CD4-positive, alpha-beta T cell treated with Interferon gamma for 1 hour (primary cell): ENCODE data around the gene SVIL.
"Not testable (repeated sequence)": the region's sequence is repeated elsewhere in the genome, so short reads cannot be mapped to it uniquely, and the experiment has no call there.

Experiments
- DNase-seq: peaks from one replicate; pipeline ENCODE4 v3.0.0-alpha.2; 2020

The SVIL gene

DNA sequence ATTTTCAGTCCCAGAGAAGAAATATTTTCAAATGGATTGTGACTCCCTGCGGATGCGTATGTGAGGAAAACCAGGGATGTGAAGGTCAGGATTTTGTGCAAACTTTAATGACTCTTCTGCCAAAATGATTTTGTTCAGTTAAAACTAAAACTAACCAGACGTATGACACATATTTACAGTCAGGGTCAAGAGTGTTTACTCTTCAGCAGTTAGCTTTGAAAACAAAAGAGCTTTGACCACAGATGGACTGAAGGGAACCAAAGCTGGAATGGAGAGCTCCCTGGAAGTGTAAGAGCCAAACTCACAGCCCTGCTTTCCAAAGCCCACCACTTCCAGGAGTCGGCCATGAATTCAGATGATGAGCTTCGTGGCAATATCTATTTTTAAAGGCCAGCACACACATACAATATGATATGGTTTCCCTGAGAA, 15.5 kb downstream of the SVIL start:
- no peak for DNase-seq

GRCh38 chr10:29618341-29619171, 16.2 kb downstream of the SVIL start:
- DNase-seq, result no peak

GRCh38 chr10:29617880-29618340, 16.9 kb downstream of the SVIL start:
- DNase-seq, result no peak

- DNase-seq, result no peak
Measured at GRCh38 chr10:29616542-29616941, 18.2 kb downstream of the SVIL start.

- DNase-seq, result no peak
Measured at GRCh38 chr10:29615195-29615594, 19.6 kb downstream of the SVIL start.

- DNase-seq, result not testable (repeated sequence)
Measured at GRCh38 chr10:29614289-29614688, 20.5 kb downstream of the SVIL start.

DNA sequence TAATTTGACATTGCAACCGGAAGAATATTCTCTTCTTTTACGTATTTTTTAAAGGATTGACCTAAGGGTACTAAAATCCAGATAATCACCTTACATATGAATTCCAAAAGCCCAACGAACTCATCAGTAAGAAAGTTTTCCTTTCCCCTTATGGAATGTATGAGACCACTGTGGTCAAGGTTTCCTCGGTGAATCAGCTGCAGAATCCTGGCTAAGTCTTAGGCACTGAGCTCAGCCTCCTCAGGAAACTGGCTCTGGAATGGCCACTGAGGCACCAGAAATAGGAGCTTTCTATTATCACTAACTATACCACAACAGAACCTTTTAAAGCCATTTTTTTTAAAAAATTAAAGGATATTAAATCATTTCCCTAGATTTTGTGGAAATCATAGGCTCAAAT, 21.0 kb downstream of the SVIL start:
- DNase-seq, result no peak

GRCh38 chr10:29613196-29613595, 21.6 kb downstream of the SVIL start:
- DNase-seq, result no peak

GRCh38 chr10:29612657-29613056, 22.1 kb downstream of the SVIL start:
- no peak for DNase-seq

DNA sequence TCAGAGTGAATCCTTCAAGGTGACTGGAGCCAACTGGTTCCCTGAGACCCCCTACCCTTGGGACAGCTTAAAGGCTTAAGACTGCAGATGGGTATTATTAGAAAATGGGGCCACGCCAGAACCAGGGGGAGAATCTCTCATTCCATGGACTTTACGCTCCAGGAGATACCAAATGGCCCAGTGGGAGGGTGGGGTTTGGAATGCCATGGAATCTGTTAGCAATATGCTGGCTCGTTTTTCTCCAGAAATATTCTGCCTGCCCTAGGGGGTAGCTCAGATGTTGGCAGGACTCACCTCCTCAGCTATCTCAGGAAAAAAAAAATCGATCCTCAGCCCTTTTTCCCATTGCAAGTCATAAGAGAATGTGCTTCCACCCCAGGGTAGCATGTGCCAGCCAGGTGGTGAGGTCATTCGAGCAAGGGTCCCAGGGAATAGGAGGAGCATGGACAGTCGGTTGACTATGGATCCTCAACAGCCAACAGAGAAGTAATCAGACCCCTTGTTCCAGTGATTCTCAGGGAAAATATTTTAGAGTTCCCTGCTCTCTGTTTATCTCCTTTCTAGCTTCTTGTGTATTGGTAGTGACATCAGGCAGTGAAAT, 22.9 kb downstream of the SVIL start:
- no peak for DNase-seq

- no peak for DNase-seq
Measured at GRCh38 chr10:29610876-29611647, 23.7 kb downstream of the SVIL start.

DNA sequence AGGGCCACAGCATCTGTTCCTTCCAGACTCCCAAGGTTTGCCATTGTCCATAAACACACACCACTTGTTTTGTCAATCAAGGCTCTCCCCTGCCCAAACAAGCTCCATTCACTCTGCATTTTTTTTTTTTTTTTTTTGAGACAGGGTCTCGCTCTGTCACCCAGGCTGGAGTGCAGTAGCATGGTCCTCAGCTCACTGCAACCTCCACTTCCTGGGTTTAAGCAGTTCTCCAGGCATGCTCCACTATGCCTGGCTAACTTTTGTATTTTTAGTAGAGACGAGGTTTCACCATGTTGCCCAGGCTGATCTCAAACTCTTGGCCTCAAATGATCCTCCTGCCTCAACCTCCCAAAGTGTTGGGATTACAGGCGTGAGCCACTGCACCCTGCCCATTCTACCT, 24.4 kb downstream of the SVIL start:
- not testable (repeated sequence) for DNase-seq

- no peak for DNase-seq
Measured at GRCh38 chr10:29609696-29610095, 25.1 kb downstream of the SVIL start.

- no peak for DNase-seq
Measured at GRCh38 chr10:29608476-29609301, 26.1 kb downstream of the SVIL start.

GRCh38 chr10:29608062-29608461, 26.7 kb downstream of the SVIL start:
- DNase-seq, result no peak

- no peak for DNase-seq
Measured at GRCh38 chr10:29607576-29607975, 27.2 kb downstream of the SVIL start.

DNA sequence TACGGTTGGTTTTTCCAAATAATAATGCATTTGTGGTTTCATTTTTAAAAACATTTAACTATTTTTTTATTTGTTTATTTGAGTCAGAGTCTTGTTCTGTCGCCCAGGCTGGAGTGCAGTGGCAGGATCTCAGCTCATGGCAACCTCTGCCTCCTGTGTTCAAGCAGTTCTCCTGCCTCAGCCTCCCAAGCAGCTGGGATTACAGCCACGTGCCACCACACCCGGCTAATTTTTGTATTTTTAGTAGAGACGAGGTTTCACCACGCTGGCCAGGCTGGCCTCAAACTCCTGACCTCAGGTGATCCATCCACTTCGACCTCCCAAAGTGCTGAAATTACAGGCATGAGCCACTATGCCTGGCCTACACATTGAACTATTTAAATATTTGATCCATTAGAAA, 28.1 kb downstream of the SVIL start:
- DNase-seq, result not testable (repeated sequence)

DNA sequence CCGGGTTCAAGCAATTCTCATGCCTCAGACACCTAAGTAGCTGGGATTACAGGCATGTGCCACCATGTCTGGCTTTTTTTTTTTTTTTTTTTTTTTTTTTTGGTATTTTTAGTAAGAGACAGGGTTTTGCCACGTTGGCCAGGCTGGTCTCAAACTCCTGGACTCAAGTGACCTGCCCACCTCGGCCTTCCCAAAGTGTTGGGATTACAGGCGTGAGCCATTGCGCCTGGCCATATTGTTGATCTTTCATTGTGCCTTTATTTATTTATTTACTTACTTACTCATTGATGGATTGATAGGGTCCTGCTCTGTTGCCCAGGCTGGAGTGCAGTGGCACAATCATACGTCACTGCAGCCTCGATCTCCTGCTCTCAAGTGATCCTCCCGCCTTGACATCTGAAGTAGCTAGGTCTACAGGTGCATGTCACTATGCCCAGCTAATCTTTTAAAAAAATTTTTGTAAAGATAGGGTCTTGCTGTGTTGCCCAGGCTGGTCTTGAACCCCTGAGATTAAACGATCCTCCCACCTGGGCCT, 30.4 kb downstream of the SVIL start:
- DNase-seq, result no peak

- DNase-seq, result no peak
Measured at GRCh38 chr10:29603223-29603896, 31.4 kb downstream of the SVIL start.

- DNase-seq, result no peak
Measured at GRCh38 chr10:29600821-29601220, 34.0 kb downstream of the SVIL start.

GRCh38 chr10:29600067-29600466, 34.7 kb downstream of the SVIL start:
- DNase-seq, result no peak

GRCh38 chr10:29598851-29599311, 35.9 kb downstream of the SVIL start:
- no peak for DNase-seq
